Hypothalamus (tissue), 51 donors: Measurements from ENCODE around the gene ATG3.
"Not testable (repeated sequence)": the region's sequence is repeated elsewhere in the genome, so short reads cannot be mapped to it uniquely, and the experiment has no call there.

ENCODE experiments used
- DNase-seq, 51 donors: peaks; one replicate each; lab custom pipeline; 2025; lab: John Stamatoyannopoulos, UW

Gene ATG3

GRCh38 chr3:112564247-112564939 is 2.6 kb upstream of the ATG3 start:
- not testable (repeated sequence) for DNase-seq

GRCh38 chr3:112561484-112561733 is 353 bp downstream of the ATG3 start:
- DNase-seq, result peak in 19 of 51 donors; percentile 41 to 87 (median 78)

GRCh38 chr3:112560721-112561483 is 860 bp downstream of the ATG3 start:
- DNase-seq, result peak in 31 of 51 donors; percentile 3 to 81 (median 48)

GRCh38 chr3:112560307-112560706 is 1.5 kb downstream of the ATG3 start:
- DNase-seq, result no peak

GRCh38 chr3:112557976-112558375 is 3.8 kb downstream of the ATG3 start:
- no peak for DNase-seq

GRCh38 chr3:112555535-112556170 is 6.1 kb downstream of the ATG3 start:
- no peak for DNase-seq

- DNase-seq, result no peak
Measured at GRCh38 chr3:112550859-112551258, 10.9 kb downstream of the ATG3 start.

GRCh38 chr3:112546216-112546759 is 15.5 kb downstream of the ATG3 start:
- DNase-seq, result no peak

GRCh38 chr3:112539825-112540650 is 21.7 kb downstream of the ATG3 start:
- no peak for DNase-seq

- DNase-seq, result peak in 1 of 51 donors; percentile 12
Measured at GRCh38 chr3:112531358-112531781, 30.4 kb downstream of the ATG3 start.

GRCh38 chr3:112530573-112530972 is 31.2 kb downstream of the ATG3 start:
- DNase-seq, result no peak

GRCh38 chr3:112524127-112524526 is 37.6 kb downstream of the ATG3 start:
- DNase-seq, result not testable (repeated sequence)

- peak in 15 of 51 donors; percentile 0 to 57 (median 6) for DNase-seq
Measured at GRCh38 chr3:112519424-112520001, 42.2 kb downstream of the ATG3 start.

GRCh38 chr3:112518970-112519369 is 42.8 kb downstream of the ATG3 start:
- DNase-seq, result peak in 1 of 51 donors; percentile 20

GRCh38 chr3:112514527-112515128 is 47.1 kb downstream of the ATG3 start:
- no peak for DNase-seq

GRCh38 chr3:112512320-112512719 is 49.4 kb downstream of the ATG3 start:
- DNase-seq, result no peak

- DNase-seq, result no peak
Measured at GRCh38 chr3:112508860-112509259, 52.9 kb downstream of the ATG3 start.

GRCh38 chr3:112508261-112508660 is 53.5 kb downstream of the ATG3 start:
- DNase-seq, result no peak

GRCh38 chr3:112505907-112506306 is 55.9 kb downstream of the ATG3 start:
- DNase-seq, result no peak

- no peak for DNase-seq
Measured at GRCh38 chr3:112504123-112504522, 57.6 kb downstream of the ATG3 start.
